ENCODE results near the gene NRIP2.

- TF ChIP-seq CTCF (IDR thresholded peaks at IDR 0.05; ENCODE audit: insufficient read depth, low read length) (no peak), SPI1 (IDR thresholded peaks at IDR 0.05; ENCODE audit: borderline replicate concordance, low read depth) (no peak)
Observed at GRCh38 chr12:2795291-2796186, 39.3 kb downstream of the NRIP2 start.

All from HL-60 (cell line).